Stimulated activated CD4-positive, alpha-beta T cell treated with anti-CD3 and anti-CD28 coated beads, Interleukin-2, amount 100 ng/mL, for 24 hours (primary cell): ENCODE measurements around the gene DPCD.
A peak's percentile ranks its signal among the peaks of the same experiment; 100 is the strongest.

ENCODE experiments used
- DNase-seq, 2 donors: peaks; one replicate each; pipeline ENCODE4 v3.0.0-alpha.2; 2020

DPCD gene

GRCh38 chr10:101567165-101568006, 20.7 kb upstream of the DPCD start:
- no peak for DNase-seq

GRCh38 chr10:101568054-101568745, 19.9 kb upstream of the DPCD start:
- no peak for DNase-seq

GRCh38 chr10:101569323-101569621, 18.8 kb upstream of the DPCD start:
- DNase-seq = no peak

GRCh38 chr10:101569622-101570427, 18.3 kb upstream of the DPCD start:
- DNase-seq = peak; percentile 85

GRCh38 chr10:101570428-101571270, 17.5 kb upstream of the DPCD start:
- DNase-seq = no peak

GRCh38 chr10:101571271-101571925, 16.7 kb upstream of the DPCD start:
- no peak for DNase-seq

- no peak for DNase-seq
Observed at GRCh38 chr10:101572126-101572525, 16.0 kb upstream of the DPCD start.

GRCh38 chr10:101572785-101573184, 15.3 kb upstream of the DPCD start:
- no peak for DNase-seq

- no peak for DNase-seq
Observed at GRCh38 chr10:101573885-101574753, 14.0 kb upstream of the DPCD start.

- DNase-seq = no peak
Observed at GRCh38 chr10:101575091-101575490, 13.0 kb upstream of the DPCD start.

GRCh38 chr10:101575580-101576210, 12.4 kb upstream of the DPCD start:
- DNase-seq = no peak

GRCh38 chr10:101576211-101576863, 11.8 kb upstream of the DPCD start:
- no peak for DNase-seq

- DNase-seq = no peak
Observed at GRCh38 chr10:101577121-101577871, 10.8 kb upstream of the DPCD start.

- DNase-seq = no peak
Observed at GRCh38 chr10:101578192-101578591, 9.9 kb upstream of the DPCD start.

- DNase-seq = no peak
Observed at GRCh38 chr10:101578803-101579515, 9.2 kb upstream of the DPCD start.

GRCh38 chr10:101579516-101579870, 8.6 kb upstream of the DPCD start:
- DNase-seq = no peak

GRCh38 chr10:101580486-101581399, 7.4 kb upstream of the DPCD start:
- no peak for DNase-seq

GRCh38 chr10:101585841-101586240, 2.3 kb upstream of the DPCD start:
- no peak for DNase-seq
